ENCODE results near the gene ZBTB34. TPM values are rescaled to one million over a fixed set of nuclear protein-coding genes. Genes with fewer than 3 reads are reported as not detected.

Gene ZBTB34, protein sequence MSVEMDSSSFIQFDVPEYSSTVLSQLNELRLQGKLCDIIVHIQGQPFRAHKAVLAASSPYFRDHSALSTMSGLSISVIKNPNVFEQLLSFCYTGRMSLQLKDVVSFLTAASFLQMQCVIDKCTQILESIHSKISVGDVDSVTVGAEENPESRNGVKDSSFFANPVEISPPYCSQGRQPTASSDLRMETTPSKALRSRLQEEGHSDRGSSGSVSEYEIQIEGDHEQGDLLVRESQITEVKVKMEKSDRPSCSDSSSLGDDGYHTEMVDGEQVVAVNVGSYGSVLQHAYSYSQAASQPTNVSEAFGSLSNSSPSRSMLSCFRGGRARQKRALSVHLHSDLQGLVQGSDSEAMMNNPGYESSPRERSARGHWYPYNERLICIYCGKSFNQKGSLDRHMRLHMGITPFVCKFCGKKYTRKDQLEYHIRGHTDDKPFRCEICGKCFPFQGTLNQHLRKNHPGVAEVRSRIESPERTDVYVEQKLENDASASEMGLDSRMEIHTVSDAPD
- 7.7 and 8.4 TPM in 2 replicates for total RNA-seq

DNA sequence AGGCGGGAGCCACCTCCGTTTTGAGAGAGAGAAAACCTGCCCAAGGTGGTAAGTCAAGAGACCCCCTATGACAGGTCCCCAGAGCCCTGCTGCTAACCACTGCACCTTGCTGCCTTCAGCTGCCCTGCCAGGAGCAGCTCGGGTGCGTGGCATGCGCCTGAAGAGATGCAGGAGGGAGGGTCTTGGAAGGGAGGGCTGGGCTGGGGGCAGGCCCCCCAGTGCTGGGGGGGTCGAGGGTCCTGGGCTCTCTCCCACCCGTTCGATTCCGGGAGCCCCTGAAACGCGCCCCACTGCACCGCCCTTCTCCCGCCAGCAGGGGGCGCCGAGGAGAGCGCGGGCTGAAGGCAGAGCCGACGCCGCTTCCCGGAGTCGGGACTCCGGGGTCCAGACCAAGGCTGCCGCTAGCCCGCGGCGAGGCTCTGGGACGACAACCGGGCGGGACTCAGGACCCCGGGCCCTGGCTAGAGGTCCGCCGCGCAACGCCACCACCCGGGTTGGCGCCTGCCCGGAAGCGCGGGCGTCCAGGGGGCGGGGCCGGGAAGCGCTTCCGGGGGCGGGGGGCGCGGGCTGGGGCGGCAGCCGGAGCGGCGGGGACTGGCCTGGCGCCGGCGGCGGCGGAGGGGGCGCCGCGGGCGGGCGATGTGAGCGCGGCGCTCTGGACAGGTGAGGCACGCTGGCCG is at the start of gene ZBTB34:
Gene ZBTB34, plus strand, starts transcription at position 563 of the 680 bp plus-strand sequence. CDS start 18,761 bp downstream, outside the sequence.

DNA sequence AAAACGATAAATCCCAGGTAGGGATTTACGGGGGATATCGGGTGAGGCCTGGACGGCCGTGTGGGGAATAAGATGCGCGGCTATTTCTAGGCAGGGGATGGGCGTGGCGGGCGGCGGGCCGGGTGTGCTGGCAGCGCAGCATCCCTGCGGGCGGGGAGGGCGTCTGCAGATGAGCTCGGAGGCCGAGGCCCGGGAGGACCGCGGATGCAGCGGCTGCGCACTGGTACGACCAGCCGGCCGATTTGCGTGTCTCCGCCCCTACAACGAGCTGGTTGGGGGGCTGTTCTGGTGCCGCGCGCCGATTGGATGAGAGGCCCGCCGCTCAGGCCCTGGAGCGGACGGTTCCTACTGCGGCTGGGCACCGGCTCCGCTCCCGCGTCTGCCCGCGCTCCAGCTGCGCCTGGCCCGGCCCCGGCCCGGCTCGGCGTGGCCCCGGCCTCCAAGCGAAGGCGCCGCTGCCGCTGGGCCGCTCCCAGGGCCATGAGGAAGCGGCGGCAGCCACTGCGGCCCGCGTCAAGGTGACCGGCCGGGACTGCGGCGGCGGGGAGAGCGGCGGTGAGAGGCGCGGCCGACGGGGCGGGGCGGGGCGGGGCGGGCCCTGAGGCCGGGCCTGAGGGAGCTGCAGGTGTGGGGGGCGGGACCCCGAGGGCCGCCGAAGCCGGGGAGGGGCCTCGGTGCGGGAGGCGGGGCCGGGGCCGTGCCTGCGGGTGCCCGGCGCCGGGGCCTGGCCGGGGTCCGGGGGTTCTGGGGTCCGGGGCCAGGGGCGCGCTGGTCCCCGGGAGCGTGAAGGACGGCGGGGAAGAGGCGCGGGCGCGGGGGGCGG is 54.2 kb downstream of the ZBTB34 start, which contains the start of gene RALGPS1:
Gene RALGPS1, plus strand, starts transcription at position 325 of the 823 bp plus-strand sequence. CDS start 47,508 bp downstream, outside the sequence.

Other genes with a start within 250 kb of the ZBTB34 start
- not detected in 2 replicates for gene LMX1B, start 246.7 kb upstream of the ZBTB34 start, total RNA-seq
- 10.7 and 16.4 TPM in 2 replicates for gene ZBTB43, start 55.6 kb upstream of the ZBTB34 start, total RNA-seq
- gene RALGPS1, start 54.1 kb downstream of the ZBTB34 start, total RNA-seq: 2.1 and 2.2 TPM in 2 replicates

All from endothelial cell of coronary artery (primary cell).